NCI-H1436 treated with DMSO at 0.1 percent for 48 hours (cell line): ENCODE results near the gene GTF3C1.

Experiments
- DNase-seq: peaks from one replicate; lab custom pipeline; 2025; lab: John Stamatoyannopoulos, UW

Gene GTF3C1

GRCh38 chr16:27561216-27561615 lies 11.5 kb upstream of the GTF3C1 start:
- DNase-seq, result no peak

- no peak for DNase-seq
Measured at GRCh38 chr16:27558932-27559331, 9.2 kb upstream of the GTF3C1 start.

GRCh38 chr16:27558434-27558833 lies 8.7 kb upstream of the GTF3C1 start:
- no peak for DNase-seq

GRCh38 chr16:27556471-27556870 lies 6.8 kb upstream of the GTF3C1 start:
- no peak for DNase-seq

- DNase-seq, result no peak
Measured at GRCh38 chr16:27551036-27551435, 1.3 kb upstream of the GTF3C1 start.

- no peak for DNase-seq
Measured at GRCh38 chr16:27550582-27550920, 838 bp upstream of the GTF3C1 start.

- no peak for DNase-seq
Measured at GRCh38 chr16:27549464-27549745, 308 bp downstream of the GTF3C1 start.

- DNase-seq, result no peak
Measured at GRCh38 chr16:27547851-27548250, 1.9 kb downstream of the GTF3C1 start.

- DNase-seq, result no peak
Measured at GRCh38 chr16:27547134-27547533, 2.6 kb downstream of the GTF3C1 start.

GRCh38 chr16:27544671-27545070 lies 5.0 kb downstream of the GTF3C1 start:
- DNase-seq, result no peak

- no peak for DNase-seq
Measured at GRCh38 chr16:27543801-27544200, 5.9 kb downstream of the GTF3C1 start.

GRCh38 chr16:27539636-27540035 lies 10.1 kb downstream of the GTF3C1 start:
- no peak for DNase-seq

GRCh38 chr16:27539120-27539519 lies 10.6 kb downstream of the GTF3C1 start:
- no peak for DNase-seq

- DNase-seq, result no peak
Measured at GRCh38 chr16:27538528-27538927, 11.2 kb downstream of the GTF3C1 start.

GRCh38 chr16:27534256-27534655 lies 15.5 kb downstream of the GTF3C1 start:
- DNase-seq, result no peak

GRCh38 chr16:27531826-27532800 lies 17.6 kb downstream of the GTF3C1 start:
- DNase-seq, result no peak

- no peak for DNase-seq
Measured at GRCh38 chr16:27531186-27531585, 18.5 kb downstream of the GTF3C1 start.

GRCh38 chr16:27529962-27530361 lies 19.8 kb downstream of the GTF3C1 start:
- DNase-seq, result no peak

- no peak for DNase-seq
Measured at GRCh38 chr16:27528294-27528693, 21.4 kb downstream of the GTF3C1 start.

GRCh38 chr16:27526180-27526579 lies 23.5 kb downstream of the GTF3C1 start:
- DNase-seq, result no peak

- no peak for DNase-seq
Measured at GRCh38 chr16:27522173-27522707, 27.5 kb downstream of the GTF3C1 start.

- no peak for DNase-seq
Measured at GRCh38 chr16:27520982-27521673, 28.6 kb downstream of the GTF3C1 start.

GRCh38 chr16:27518226-27518625 lies 31.5 kb downstream of the GTF3C1 start:
- DNase-seq, result no peak
